A549 (cell line): ENCODE results near the gene CNIH3. TPM values are rescaled to one million over a fixed set of nuclear protein-coding genes. Genes with fewer than 3 reads are reported as not detected.

Experiments
- ATAC-seq, 2 experiments: fragments of 200-7000 bp in 1 of 2; fragments of >200 bp in 1 of 2; cut with Nextera tagmentation in 1 of 2; cut with Tn5 transposase in 1 of 2; 3 replicates each; pipeline versions ENCODE4 v1.8.0 to v1.9.1; 2018 to 2020; ENCODE audit warnings: mild to moderate bottlenecking in 1 of 2, moderate library complexity in 1 of 2
- CTCF ChIA-PET: fragments of 300-600 bp; sonication (Branson Sonifier 250); formaldehyde crosslinking; extraction: SDS; loops from one replicate; lab custom pipeline; 2021; ENCODE audit warnings: antibody characterized with exemption, inconsistent platforms; lab: Yijun Ruan, JAX
- POLR2A ChIA-PET: fragments of 350-600 bp; formaldehyde crosslinking; extraction: SDS; loops from one replicate; lab custom pipeline; 2021; ENCODE audit warnings: antibody characterized with exemption, inconsistent platforms; lab: Yijun Ruan, JAX
- DNase-seq, 2 experiments: peaks; one replicate each; pipeline versions ENCODE4 v3.0.0 to v3.0.0-alpha.2; 2011 to 2016; ENCODE audit warnings: low read depth in 1 of 2, low spot score in 1 of 2
- FAIRE-seq: peaks from 2 replicates; lab custom pipeline; 2011; peaks lifted over from hg19 to GRCh38; lab: Jason Lieb, UNC
- H3K27ac ChIP-seq, 2 experiments: fragments of >200 bp; sonication (Bioruptor Twin); formaldehyde crosslinking; 3 replicates each; pipeline ENCODE4 v1.5.1; 2016 to 2017
- H3K4me1 ChIP-seq: fragments of >200 bp; sonication (Bioruptor Twin); formaldehyde crosslinking; 3 replicates; pipeline ENCODE4 v1.6.1; 2016
- H3K4me2 ChIP-seq: fragments of >200 bp; sonication (Bioruptor Twin); formaldehyde crosslinking; 3 replicates; pipeline ENCODE4 v1.6.1; 2016
- H3K4me3 ChIP-seq: fragments of >200 bp; sonication (Bioruptor Twin); formaldehyde crosslinking; 3 replicates; pipeline ENCODE4 v1.5.1; 2016
- H3K9me3 ChIP-seq: fragments of >200 bp; sonication (Bioruptor Twin); formaldehyde crosslinking; 3 replicates; pipeline ENCODE4 v1.6.1; 2016
- CEBPB ChIP-seq, 2 experiments: fragments of >200 bp in 1 of 2; sonication (Bioruptor Twin) in 1 of 2; formaldehyde crosslinking in 1 of 2; IDR thresholded peaks; 2 replicates each; pipeline ENCODE4 v1.6.1; 2012 to 2016
- CHD2 ChIP-seq: fragments of 150-350 bp; IDR thresholded peaks from 2 replicates; pipeline ENCODE4 v1.6.1; 2014; ENCODE audit warnings: low read length; ENCODE audit not compliant: partially characterized antibody
- CHD4 ChIP-seq: fragments of 200-600 bp; sonication (generic); IDR thresholded peaks from 2 replicates; pipeline ENCODE4 v1.6.1; 2016; ENCODE audit warnings: antibody characterized with exemption, mild to moderate bottlenecking, borderline replicate concordance
- EHMT2 ChIP-seq: fragments of 200-600 bp; sonication (generic); IDR thresholded peaks from 2 replicates; pipeline ENCODE4 v1.6.1; 2016; ENCODE audit warnings: antibody characterized with exemption, low read depth, mild to moderate bottlenecking, moderate library complexity
- ESRRA ChIP-seq: fragments of 150-350 bp; IDR thresholded peaks from 2 replicates; pipeline ENCODE4 v1.6.1; 2014; ENCODE audit warnings: mild to moderate bottlenecking, low read length, borderline replicate concordance
- FOXS1 ChIP-seq: fragments of 250-450 bp; sonication (Bioruptor Pico); IDR thresholded peaks from 2 replicates; pipeline ENCODE4 v1.5.0; 2020; ENCODE audit warnings: mild to moderate bottlenecking, moderate library complexity
- HDAC2 ChIP-seq: fragments of 200-600 bp; sonication (generic); IDR thresholded peaks from 2 replicates; pipeline ENCODE4 v1.6.1; 2016
- HOXB5 ChIP-seq: fragments of 250-450 bp; sonication (Bioruptor Pico); IDR thresholded peaks from 2 replicates; pipeline ENCODE4 v1.5.0; 2020; ENCODE audit warnings: mild to moderate bottlenecking, moderate library complexity
- JUN ChIP-seq, 2 experiments: fragments of >200 bp; sonication (Bioruptor Twin); formaldehyde crosslinking; IDR thresholded peaks; 2 replicates in 1 of 2; 3 replicates in 1 of 2; pipeline ENCODE4 v1.6.1; 2016 to 2017
- JUNB ChIP-seq: fragments of >200 bp; sonication (Bioruptor Twin); formaldehyde crosslinking; IDR thresholded peaks from 2 replicates; pipeline ENCODE4 v1.6.1; 2016
- KDM1A ChIP-seq: fragments of 200-600 bp; sonication (generic); IDR thresholded peaks from 2 replicates; pipeline ENCODE4 v1.6.1; 2016; ENCODE audit warnings: low read depth, mild to moderate bottlenecking
- KDM5A ChIP-seq: fragments of 200-600 bp; sonication (generic); IDR thresholded peaks from 2 replicates; pipeline ENCODE4 v1.6.1; 2016; ENCODE audit warnings: antibody characterized with exemption, mild to moderate bottlenecking
- MAFK ChIP-seq: fragments of 450-650 bp; IDR thresholded peaks from 2 replicates; pipeline ENCODE4 v1.6.1; 2014; ENCODE audit not compliant: partially characterized antibody
- MAZ ChIP-seq: fragments of 150-350 bp; IDR thresholded peaks from 2 replicates; pipeline ENCODE4 v1.6.1; 2014; ENCODE audit warnings: antibody characterized with exemption, low read depth, low read length, borderline replicate concordance
- NPAS2 ChIP-seq: fragments of 250-450 bp; sonication (Bioruptor Pico); IDR thresholded peaks from 2 replicates; pipeline ENCODE4 v1.8.0; 2022; ENCODE audit warnings: mild to moderate bottlenecking, moderate library complexity, borderline replicate concordance
- NR3C1 ChIP-seq: fragments of >200 bp; sonication (Bioruptor Twin); formaldehyde crosslinking; IDR thresholded peaks from 3 replicates; pipeline ENCODE4 v1.6.1; 2017
- PHF8 ChIP-seq: fragments of 200-600 bp; sonication (generic); IDR thresholded peaks from 2 replicates; pipeline ENCODE4 v1.6.1; 2016; ENCODE audit warnings: low read depth, mild to moderate bottlenecking, antibody characterized with exemption, moderate library complexity, borderline replicate concordance
- POLR2A ChIP-seq: IDR thresholded peaks from 2 replicates; pipeline ENCODE4 v1.6.1; 2012; ENCODE audit warnings: mild to moderate bottlenecking, low read length
- RAD21 ChIP-seq, 2 experiments: fragments of >200 bp in 1 of 2; sonication (Bioruptor Twin) in 1 of 2; formaldehyde crosslinking in 1 of 2; IDR thresholded peaks in 1 of 2; conservative IDR thresholded peaks in 1 of 2; 2 replicates in 1 of 2; 3 replicates in 1 of 2; pipeline ENCODE4 v1.6.1; 2012 to 2018; ENCODE audit warnings: inconsistent platforms in 1 of 2
- RARB ChIP-seq: fragments of 250-450 bp; sonication (Bioruptor Pico); IDR thresholded peaks from 2 replicates; pipeline ENCODE4 v1.8.0; 2021; ENCODE audit warnings: mild to moderate bottlenecking, moderate library complexity
- RFX5 ChIP-seq: fragments of 450-650 bp; IDR thresholded peaks from 2 replicates; pipeline ENCODE4 v1.7.1; 2014; ENCODE audit warnings: antibody characterized with exemption, mild to moderate bottlenecking, moderate library complexity
- RNF2 ChIP-seq: fragments of 200-600 bp; sonication (generic); IDR thresholded peaks from 2 replicates; pipeline ENCODE4 v1.6.1; 2016; ENCODE audit warnings: low read depth, mild to moderate bottlenecking, antibody characterized with exemption, moderate library complexity, borderline replicate concordance
- SMC3 ChIP-seq: fragments of >200 bp; sonication (Bioruptor Twin); formaldehyde crosslinking; IDR thresholded peaks from 3 replicates; pipeline ENCODE4 v1.6.1; 2018; ENCODE audit warnings: inconsistent platforms
- SREBF2 ChIP-seq: fragments of 450-650 bp; IDR thresholded peaks from 2 replicates; pipeline ENCODE4 v1.6.1; 2014; ENCODE audit warnings: mild to moderate bottlenecking, moderate library complexity
- TFCP2L1 ChIP-seq: fragments of 250-450 bp; sonication (Bioruptor Pico); IDR thresholded peaks from 2 replicates; pipeline ENCODE4 v1.5.0; 2021; ENCODE audit warnings: mild to moderate bottlenecking
- TP53 ChIP-seq: fragments of 250-450 bp; sonication (Bioruptor Pico); IDR thresholded peaks from 2 replicates; pipeline ENCODE4 v1.5.0; 2021; ENCODE audit warnings: mild to moderate bottlenecking, moderate library complexity
- ZSCAN20 ChIP-seq: fragments of 250-450 bp; sonication (Bioruptor Pico); IDR thresholded peaks from 2 replicates; pipeline ENCODE4 v1.8.0; 2022; ENCODE audit warnings: mild to moderate bottlenecking, moderate library complexity
- WGBS: methylation state at CpG from one replicate; pipeline ENCODE4 v1.1.6; 2017; ENCODE audit errors: missing lambda C conversion rate; 5-methylcytosine and 5-hydroxymethylcytosine counted together
- polyA plus RNA-seq, 4 experiments: library from polyadenylated mRNA; depleted of rRNA in 3 of 4; stranded (reverse); fragments of >200 nt; fragmentation: RNase III in 1 of 4; extraction: RNeasy Plus Mini Kit Qiagen cat#74134 plus additional on column Dnase treatment in 1 of 4; gene quantifications; 2 replicates in 3 of 4; 3 replicates in 1 of 4; pipeline ENCODE4 v1.2.3, GENCODE V29; 2011 to 2017
- TF ChIP-seq, protein P1 (sequence below): fragments of 450-650 bp; IDR thresholded peaks from 2 replicates; pipeline ENCODE4 v1.6.1; 2014; ENCODE audit warnings: antibody characterized with exemption
- TF ChIP-seq, protein P2 (sequence below): fragments of 150-350 bp; IDR thresholded peaks from 2 replicates; pipeline ENCODE4 v1.6.1; 2014; ENCODE audit warnings: low read depth, mild to moderate bottlenecking, low read length
- TF ChIP-seq, protein P3 (sequence below): IDR thresholded peaks from 2 replicates; pipeline ENCODE4 v1.6.1; 2012

Gene CNIH3
- polyA plus RNA-seq, 2 of the 4 experiments (the other 2 are of a cell fraction), result 0.61 to 0.85 TPM

DNA sequence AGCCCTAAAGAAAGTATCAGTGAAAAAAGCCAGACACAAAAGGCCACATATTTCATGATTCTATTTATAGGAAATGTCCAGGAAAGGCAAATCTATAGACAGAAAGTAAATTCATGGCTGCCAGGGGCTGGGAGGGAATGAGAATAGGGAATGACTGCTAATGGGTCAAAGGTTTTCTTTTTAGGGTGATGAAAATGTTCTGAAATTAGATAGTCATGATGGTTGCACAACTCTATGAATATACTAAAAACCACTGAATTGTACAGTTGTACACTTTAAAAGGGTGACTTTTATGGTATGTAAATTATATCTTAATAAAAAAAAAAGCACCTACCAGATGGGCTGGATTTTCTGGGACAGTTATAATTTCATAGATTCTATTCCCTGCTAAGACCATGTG lies 114.8 kb downstream of the CNIH3 start:
- no peak for DNase-seq
- no peak overlapping the region for H3K27ac ChIP-seq
- H3K4me1 ChIP-seq, result no peaks in the 10 kb centered on the region
- TF ChIP-seq MAZ (no peak), RFX5 (no peak), JUNB (no peak), CHD2 (no peak), HOXB5 (CRISPR knock-in tag) (no peak), RAD21 (conservative IDR thresholded peaks at IDR 0.05 in 1 of 2, IDR thresholded peaks at IDR 0.05 in 1 of 2) (no peak), ESRRA (no peak), CHD4 (no peak), RNF2 (no peak), NPAS2 (CRISPR knock-in tag) (no peak), NR3C1 (no peak), POLR2A (no peak), TP53 (no peak), JUN (IDR thresholded peaks at IDR 0.05) (no peak), MAFK (no peak), CEBPB (IDR thresholded peaks at IDR 0.05) (no peak), TFCP2L1 (CRISPR knock-in tag) (no peak), HDAC2 (no peak)
- TF ChIP-seq, protein P1, sequence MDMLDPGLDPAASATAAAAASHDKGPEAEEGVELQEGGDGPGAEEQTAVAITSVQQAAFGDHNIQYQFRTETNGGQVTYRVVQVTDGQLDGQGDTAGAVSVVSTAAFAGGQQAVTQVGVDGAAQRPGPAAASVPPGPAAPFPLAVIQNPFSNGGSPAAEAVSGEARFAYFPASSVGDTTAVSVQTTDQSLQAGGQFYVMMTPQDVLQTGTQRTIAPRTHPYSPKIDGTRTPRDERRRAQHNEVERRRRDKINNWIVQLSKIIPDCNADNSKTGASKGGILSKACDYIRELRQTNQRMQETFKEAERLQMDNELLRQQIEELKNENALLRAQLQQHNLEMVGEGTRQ, result no peak
- TF ChIP-seq, protein P2, sequence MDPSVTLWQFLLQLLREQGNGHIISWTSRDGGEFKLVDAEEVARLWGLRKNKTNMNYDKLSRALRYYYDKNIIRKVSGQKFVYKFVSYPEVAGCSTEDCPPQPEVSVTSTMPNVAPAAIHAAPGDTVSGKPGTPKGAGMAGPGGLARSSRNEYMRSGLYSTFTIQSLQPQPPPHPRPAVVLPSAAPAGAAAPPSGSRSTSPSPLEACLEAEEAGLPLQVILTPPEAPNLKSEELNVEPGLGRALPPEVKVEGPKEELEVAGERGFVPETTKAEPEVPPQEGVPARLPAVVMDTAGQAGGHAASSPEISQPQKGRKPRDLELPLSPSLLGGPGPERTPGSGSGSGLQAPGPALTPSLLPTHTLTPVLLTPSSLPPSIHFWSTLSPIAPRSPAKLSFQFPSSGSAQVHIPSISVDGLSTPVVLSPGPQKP, result no peak
- POLR2A ChIA-PET, result no interaction called here
- H3K4me2 ChIP-seq, result no peak overlapping the region
- no peaks in the 10 kb centered on the region for H3K9me3 ChIP-seq
- no peak overlapping the region for H3K4me3 ChIP-seq
- CTCF ChIA-PET, result no interaction called here
- no peak for ATAC-seq
- FAIRE-seq, result no peak

DNA sequence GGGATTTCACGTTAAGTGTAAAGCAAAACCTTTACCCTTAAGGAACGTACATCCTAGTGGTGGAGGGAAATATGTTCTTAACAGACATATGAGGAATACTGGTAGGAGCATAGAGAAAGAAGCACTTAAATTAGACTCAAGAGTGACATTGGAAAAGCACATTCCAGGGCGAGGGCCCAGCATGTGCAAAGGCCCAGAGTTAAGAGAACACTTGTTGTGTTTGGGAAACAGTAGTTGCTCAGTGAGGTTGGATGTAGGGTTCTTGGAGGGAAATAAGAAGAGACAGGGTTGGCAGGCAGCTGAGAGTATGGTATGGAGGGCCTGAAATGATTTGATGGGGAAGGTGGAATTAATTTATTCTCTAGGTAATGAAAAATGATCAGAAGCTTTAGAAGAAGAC lies 115.5 kb downstream of the CNIH3 start:
- WGBS, result 27% methylated on average over 3 of the region's 3 CpGs
- DNase-seq, result no peak
- no peak for FAIRE-seq
- Histone ChIP-seq H3K27ac (no peak overlapping the region), H3K9me3 (no peaks in the 10 kb centered on the region), H3K4me1 (no peaks in the 10 kb centered on the region), H3K4me2 (no peak overlapping the region), H3K4me3 (no peak overlapping the region)
- ATAC-seq, result no peak
- TF ChIP-seq, protein P3, sequence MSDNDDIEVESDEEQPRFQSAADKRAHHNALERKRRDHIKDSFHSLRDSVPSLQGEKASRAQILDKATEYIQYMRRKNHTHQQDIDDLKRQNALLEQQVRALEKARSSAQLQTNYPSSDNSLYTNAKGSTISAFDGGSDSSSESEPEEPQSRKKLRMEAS, result no peak
- TF ChIP-seq PHF8 (no peak), EHMT2 (no peak), HOXB5 (CRISPR knock-in tag) (no peak), RARB (CRISPR knock-in tag) (no peak), ZSCAN20 (CRISPR knock-in tag) (no peak), TFCP2L1 (CRISPR knock-in tag) (no peak), JUN (IDR thresholded peaks at IDR 0.05) (no peak), RNF2 (no peak), MAFK (no peak), SMC3 (no peak), FOXS1 (CRISPR knock-in tag) (no peak), POLR2A (no peak), SREBF2 (no peak), KDM5A (no peak), KDM1A (no peak)
- TF ChIP-seq, protein P2, result no peak
- ChIA-PET CTCF (no interaction called here), POLR2A (no interaction called here)
